ENCODE results near the gene DYNLRB1.
"Not testable (repeated sequence)": the region's sequence is repeated elsewhere in the genome, so short reads cannot be mapped to it uniquely, and the experiment has no call there.

The DYNLRB1 gene

GRCh38 chr20:34512266-34512954, 3.8 kb upstream of the DYNLRB1 start:
- DNase-seq (ENCODE audit: low spot score), result no peak

GRCh38 chr20:34512955-34513419, 3.2 kb upstream of the DYNLRB1 start:
- no peak for DNase-seq (ENCODE audit: low spot score)

DNA sequence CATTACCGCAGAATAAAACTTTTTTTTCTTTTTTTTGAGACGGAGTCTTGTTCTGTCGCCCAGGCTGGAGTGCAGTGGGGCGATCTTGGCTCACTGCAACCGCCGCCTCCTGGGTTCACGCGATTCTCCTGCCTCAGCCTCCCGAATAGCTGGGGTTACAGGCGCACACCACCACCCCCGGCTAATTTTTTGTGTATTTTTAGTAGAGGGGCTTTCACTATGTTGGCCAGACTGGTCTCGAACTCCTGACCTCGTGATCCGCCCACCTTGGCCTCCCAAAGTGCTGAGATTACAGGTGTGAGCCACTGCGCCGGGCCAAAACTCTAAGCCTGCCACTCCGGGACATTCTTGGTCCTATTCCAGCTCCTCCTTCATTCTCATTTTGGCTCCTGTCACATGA, 2.2 kb upstream of the DYNLRB1 start:
- not testable (repeated sequence) for DNase-seq (ENCODE audit: low spot score)

GRCh38 chr20:34514897-34515483, 1.2 kb upstream of the DYNLRB1 start:
- DNase-seq (ENCODE audit: low spot score), result no peak

DNA sequence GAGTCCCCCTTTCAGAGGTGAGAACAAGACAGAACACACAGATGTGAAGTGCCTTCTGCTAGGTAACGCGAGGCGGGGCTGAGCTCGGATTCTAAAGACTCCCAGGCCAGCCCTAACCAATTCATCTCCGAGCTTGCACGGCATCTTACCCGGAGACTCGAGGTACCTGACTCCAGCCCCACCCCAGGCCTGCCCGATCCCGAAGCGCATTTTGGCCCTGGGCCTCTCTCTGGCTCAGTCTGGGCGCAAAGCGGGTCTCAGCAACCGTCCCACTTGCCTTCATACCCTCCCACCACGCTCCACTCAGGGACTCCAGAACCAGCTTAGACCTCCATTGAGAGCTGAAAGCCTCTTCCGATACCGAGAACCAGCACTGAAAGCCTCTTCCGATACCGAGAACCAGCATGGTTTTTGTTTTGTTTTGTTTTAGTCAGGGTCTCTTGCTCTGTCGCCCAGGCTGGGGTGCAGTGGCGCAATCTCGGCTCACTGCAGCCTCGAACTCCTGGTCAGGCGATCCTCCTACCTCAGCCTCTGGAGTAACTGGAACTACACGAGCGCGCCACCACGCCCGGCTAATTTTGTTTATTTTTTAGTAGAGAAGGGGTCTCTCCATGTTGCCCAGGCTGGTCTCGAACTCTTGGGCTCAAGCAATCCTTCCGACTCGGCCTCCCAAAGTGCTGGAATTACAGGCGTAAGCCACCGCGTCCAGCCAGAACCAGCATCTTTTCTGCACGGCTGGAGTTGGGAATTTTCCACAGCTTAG, 557 bp upstream of the DYNLRB1 start:
- DNase-seq (ENCODE audit: low spot score), result peak; percentile 87

GRCh38 chr20:34517114-34517505, 888 bp downstream of the DYNLRB1 start:
- no peak for DNase-seq (ENCODE audit: low spot score)

DNA sequence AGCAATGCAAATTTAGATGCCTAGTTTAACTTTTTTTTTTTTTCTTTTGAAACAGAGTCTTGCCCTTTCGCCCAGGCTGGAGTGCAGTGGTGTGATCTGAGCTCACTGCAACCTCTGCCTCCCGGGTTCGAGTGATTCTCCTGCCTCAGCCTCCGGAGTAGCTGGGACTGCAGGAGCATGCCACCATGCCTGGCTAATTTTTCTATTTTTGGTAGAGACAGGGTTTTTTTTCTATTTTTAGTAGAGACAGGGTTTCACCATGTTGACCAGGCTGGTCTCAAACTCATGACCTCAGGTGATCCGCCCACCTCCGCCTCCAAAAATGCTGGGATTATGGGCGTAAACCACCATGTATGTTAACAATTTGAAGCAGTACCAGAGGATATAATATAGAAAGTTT, 2.6 kb downstream of the DYNLRB1 start:
- not testable (repeated sequence) for DNase-seq (ENCODE audit: low spot score)

DNA sequence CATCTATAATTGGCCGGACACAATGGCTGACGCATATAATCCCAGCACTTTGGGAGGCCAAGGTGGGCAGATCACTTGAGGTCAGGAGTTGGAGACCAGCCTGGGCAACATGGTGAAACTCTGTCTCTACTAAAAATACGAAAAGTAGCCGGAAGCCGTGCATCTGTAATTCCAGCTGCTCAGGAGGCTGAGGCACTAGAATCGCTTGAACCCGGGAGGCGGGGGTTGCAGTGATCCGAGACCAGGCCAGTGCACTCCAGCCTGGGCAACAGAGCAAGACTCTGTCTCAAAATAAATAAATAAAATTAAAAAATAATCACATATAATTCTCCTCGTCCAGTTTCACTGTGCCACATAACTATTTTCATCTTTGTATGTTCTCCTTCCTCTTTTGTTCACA, 3.6 kb downstream of the DYNLRB1 start:
- not testable (repeated sequence) for DNase-seq (ENCODE audit: low spot score)

GRCh38 chr20:34522969-34523871, 7.0 kb downstream of the DYNLRB1 start:
- peak; percentile 79 for DNase-seq (ENCODE audit: low spot score)

GRCh38 chr20:34524426-34524825, 8.2 kb downstream of the DYNLRB1 start:
- DNase-seq (ENCODE audit: low spot score), result no peak

GRCh38 chr20:34525342-34525708, 9.1 kb downstream of the DYNLRB1 start:
- DNase-seq (ENCODE audit: low spot score), result no peak

GRCh38 chr20:34525709-34526416, 9.6 kb downstream of the DYNLRB1 start:
- DNase-seq (ENCODE audit: low spot score), result peak; percentile 99

DNA sequence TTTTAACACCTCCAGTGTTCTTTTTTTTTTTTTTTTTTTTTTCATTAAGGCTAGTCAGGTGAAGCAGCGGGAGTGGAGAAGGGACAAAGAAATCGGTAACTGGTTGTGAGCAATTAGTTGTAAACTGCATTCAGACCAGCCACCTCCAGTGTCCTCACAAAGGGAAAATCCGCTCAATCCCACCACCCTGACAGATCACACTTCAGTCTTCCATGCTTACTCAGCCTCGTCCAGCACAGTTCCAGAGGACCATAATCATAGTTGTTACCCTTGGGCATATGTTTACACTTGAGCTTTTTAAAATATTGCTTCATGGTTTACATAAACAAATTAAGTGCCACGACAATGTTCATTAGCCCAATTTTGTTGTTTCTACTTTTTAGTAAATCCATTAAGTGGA, 10.2 kb downstream of the DYNLRB1 start:
- no peak for DNase-seq (ENCODE audit: low spot score)

DNA sequence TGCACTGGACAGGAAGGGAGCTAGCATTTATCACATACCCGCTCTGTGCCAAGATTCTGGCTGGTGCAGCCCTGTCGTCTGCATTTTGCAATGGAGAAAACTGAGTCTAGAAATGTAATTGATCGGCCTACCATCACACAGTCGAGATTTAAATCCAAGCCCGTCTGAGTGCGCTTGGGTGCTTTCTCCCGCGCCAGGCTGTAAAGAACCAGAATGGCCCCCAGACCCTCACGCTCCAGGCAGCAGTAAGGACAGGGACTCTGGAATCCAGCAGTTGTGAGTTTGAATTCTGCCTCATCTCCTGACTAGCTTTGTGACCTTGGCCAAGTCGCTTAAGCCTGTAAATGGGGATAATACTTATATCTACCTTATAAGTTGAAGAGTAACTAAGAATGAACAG, 10.8 kb downstream of the DYNLRB1 start:
- no peak for DNase-seq (ENCODE audit: low spot score)

DNA sequence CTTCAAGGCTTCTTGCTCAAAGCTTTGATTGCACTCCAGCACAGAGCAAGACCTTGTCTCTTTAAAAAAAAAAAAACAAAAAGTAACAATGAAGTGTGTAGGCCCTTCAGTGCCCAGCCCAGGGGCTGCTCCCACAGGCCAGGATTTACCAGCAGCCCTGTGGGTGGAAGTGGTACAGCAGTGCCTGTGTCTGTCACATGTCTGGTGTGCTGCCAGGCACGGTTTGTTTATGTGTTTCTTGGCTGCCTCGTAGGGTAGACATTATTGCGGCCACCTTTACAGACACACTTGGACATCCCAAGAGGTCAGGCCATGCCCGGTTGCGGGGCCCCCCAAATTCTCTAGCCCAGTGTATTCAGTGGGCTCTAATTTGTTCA, 12.7 kb downstream of the DYNLRB1 start:
- no peak for DNase-seq (ENCODE audit: low spot score)

GRCh38 chr20:34529742-34530141, 13.5 kb downstream of the DYNLRB1 start:
- DNase-seq (ENCODE audit: low spot score), result no peak

DNA sequence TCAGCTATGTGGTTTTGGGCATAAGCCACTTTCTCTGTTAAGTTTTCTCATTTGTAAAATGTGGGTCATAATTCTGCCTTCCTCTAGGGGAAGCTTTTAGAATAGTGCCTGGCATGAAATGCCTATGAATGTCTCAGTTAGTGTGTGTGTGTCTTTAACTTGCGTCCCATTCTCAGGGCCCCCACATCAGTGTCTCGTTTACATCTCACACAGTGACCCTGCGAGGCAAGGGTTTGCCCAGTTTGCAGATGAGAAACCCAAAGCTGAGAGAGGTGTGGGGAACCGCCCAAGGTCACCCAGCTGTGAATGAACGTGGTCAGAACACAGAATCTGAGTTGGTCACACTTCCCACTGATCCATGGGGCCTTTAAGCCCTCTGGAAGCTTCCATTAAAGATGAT, 14.1 kb downstream of the DYNLRB1 start:
- DNase-seq (ENCODE audit: low spot score), result no peak

DNA sequence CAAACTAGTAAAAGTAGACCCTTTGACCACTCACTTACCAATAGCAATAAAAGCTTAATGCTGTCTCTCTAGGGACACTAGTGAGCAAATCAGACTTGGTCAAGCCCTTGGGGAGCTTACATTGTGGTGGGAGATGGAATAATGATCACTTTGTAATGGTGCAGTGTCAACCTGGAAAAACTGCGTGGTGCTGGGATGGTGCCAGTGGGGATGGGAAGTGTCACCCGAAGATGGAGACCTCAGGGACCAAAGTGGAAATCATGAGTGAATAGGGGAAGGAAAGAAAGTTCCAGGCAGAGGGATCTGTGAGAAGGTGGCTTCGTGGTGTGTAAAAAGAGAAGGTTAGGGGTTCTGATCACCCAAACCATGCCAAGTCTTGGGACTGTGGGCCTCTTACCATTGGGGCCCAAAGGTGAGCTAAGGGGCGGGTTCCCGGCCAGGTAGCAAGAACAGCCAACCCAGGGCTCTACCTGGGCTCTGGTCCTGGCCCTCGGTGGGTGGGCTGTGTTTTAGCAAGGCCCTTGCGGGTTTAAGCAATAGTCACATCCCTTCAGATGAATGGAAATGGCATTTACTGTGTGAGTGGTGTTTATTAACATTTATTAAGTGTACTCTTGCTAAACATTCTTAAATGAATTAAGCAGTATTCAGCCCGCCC, 15.5 kb downstream of the DYNLRB1 start:
- DNase-seq (ENCODE audit: low spot score), result no peak

GRCh38 chr20:34532320-34532719, 16.1 kb downstream of the DYNLRB1 start:
- DNase-seq (ENCODE audit: low spot score), result no peak

- no peak for DNase-seq (ENCODE audit: low spot score)
Measured at GRCh38 chr20:34532756-34533155, 16.5 kb downstream of the DYNLRB1 start.

Measured in SW480 (cell line).